Keratinocyte (primary cell): ENCODE results near the gene DSCAM. TPM values are rescaled to one million over a fixed set of nuclear protein-coding genes. Genes with fewer than 3 reads are reported as not detected.

Source experiments
- DNase-seq: peaks from one replicate; pipeline ENCODE4 v3.0.0-alpha.2; 2011; ENCODE audit warnings: low read depth, missing footprints, low spot score
- FAIRE-seq: peaks from 2 replicates; lab custom pipeline; 2011; peaks lifted over from hg19 to GRCh38; lab: Jason Lieb, UNC
- H2AFZ ChIP-seq: 2 replicates; pipeline ENCODE4 v1.6.0; 2012; ENCODE audit warnings: low read length, control low read depth, inconsistent platforms; ENCODE audit not compliant: control insufficient read depth
- H3K27ac ChIP-seq: 2 replicates; pipeline ENCODE4 v1.5.1; 2011; ENCODE audit warnings: low read length; ENCODE audit not compliant: control insufficient read depth, insufficient read depth
- H3K27me3 ChIP-seq: 3 replicates; pipeline ENCODE4 v1.6.0; 2011; ENCODE audit warnings: low read length; ENCODE audit not compliant: control insufficient read depth, insufficient read depth; ENCODE audit errors: extremely low read depth
- H3K36me3 ChIP-seq, 2 experiments: 2 replicates in 1 of 2; 3 replicates in 1 of 2; pipeline ENCODE4 v1.5.1; 2011; ENCODE audit warnings: low read length in 2 of 2, mild to moderate bottlenecking in 1 of 2; ENCODE audit not compliant: control insufficient read depth in 2 of 2, insufficient read depth in 2 of 2; ENCODE audit errors: extremely low read depth in 1 of 2
- H3K4me1 ChIP-seq: 3 replicates; pipeline ENCODE4 v1.5.1; 2011; ENCODE audit warnings: low read length; ENCODE audit not compliant: control insufficient read depth, insufficient read depth; ENCODE audit errors: extremely low read depth
- H3K4me2 ChIP-seq: 3 replicates; pipeline ENCODE4 v1.6.0; 2011; ENCODE audit warnings: low read depth, low read length; ENCODE audit not compliant: control insufficient read depth, insufficient read depth; ENCODE audit errors: extremely low read depth
- H3K4me3 ChIP-seq, 3 experiments: fragments of 200-600 bp in 1 of 3; sonication (generic) in 1 of 3; 2 replicates in 2 of 3; 3 replicates in 1 of 3; pipeline ENCODE4 v1.5.1; 2011 to 2016; ENCODE audit warnings: low read length in 3 of 3, mild to moderate bottlenecking in 3 of 3, control low read depth in 2 of 3, inconsistent platforms in 1 of 3, low read depth in 1 of 3, mixed read lengths in 1 of 3, mixed run types in 1 of 3, moderate library complexity in 1 of 3; ENCODE audit not compliant: control insufficient read depth in 2 of 3, insufficient read depth in 2 of 3; ENCODE audit errors: extremely low read depth in 1 of 3
- H3K79me2 ChIP-seq: 2 replicates; pipeline ENCODE4 v1.6.0; 2012; ENCODE audit warnings: low read length; ENCODE audit not compliant: control insufficient read depth, insufficient read depth
- H3K9ac ChIP-seq: 3 replicates; pipeline ENCODE4 v1.6.0; 2011; ENCODE audit warnings: low read length; ENCODE audit not compliant: control insufficient read depth, insufficient read depth; ENCODE audit errors: extremely low read depth
- H3K9me1 ChIP-seq: 3 replicates; pipeline ENCODE4 v1.6.0; 2011; ENCODE audit warnings: low read length; ENCODE audit not compliant: control insufficient read depth, insufficient read depth; ENCODE audit errors: extremely low read depth
- H3K9me3 ChIP-seq: 2 replicates; pipeline ENCODE4 v1.5.1; 2012; ENCODE audit warnings: low read depth, low read length; ENCODE audit not compliant: control insufficient read depth
- H4K20me1 ChIP-seq: 3 replicates; pipeline ENCODE4 v1.6.0; 2011; ENCODE audit warnings: low read length; ENCODE audit not compliant: control insufficient read depth, insufficient read depth; ENCODE audit errors: extremely low read depth
- EZH2 ChIP-seq: IDR thresholded peaks from one replicate; pipeline ENCODE4 v1.6.1; 2012; ENCODE audit warnings: inconsistent platforms, mild to moderate bottlenecking, low read length, moderate library complexity
- dilution Hi-C: fragments of 300-500 bp; cut with MboI; formaldehyde crosslinking; loops from one replicate; pipeline ENCODE4 v1.7.0; 2020; ENCODE audit warnings: low sequenced_read_pairs; ENCODE audit not compliant: extremely low pct_ligation_motif_present
- polyA plus RNA-seq, 5 experiments: library from polyadenylated mRNA; depleted of rRNA in 3 of 5; stranded (reverse) in 3 of 5; stranded (forward) in 1 of 5; unstranded in 1 of 5; fragments of >200 nt; gene quantifications; 1 replicate in 1 of 5; 2 replicates in 3 of 5; 3 replicates in 1 of 5; pipeline versions ENCODE4 v1.2.1 to v1.2.3, GENCODE V29; 2011 to 2012; ENCODE audit warnings: missing spikeins in 2 of 5, low read depth in 1 of 5, low replicate concordance in 1 of 5
- TF ChIP-seq, protein P1 (sequence below), 3 experiments: IDR thresholded peaks in 1 of 3; conservative IDR thresholded peaks in 1 of 3; optimal IDR thresholded peaks in 1 of 3; 2 replicates in 2 of 3; 3 replicates in 1 of 3; pipeline versions ENCODE3 to v1.5.1; 2011; ENCODE audit warnings: low read length in 3 of 3, mild to moderate bottlenecking in 3 of 3, moderate library complexity in 2 of 3, control low read depth in 1 of 3, inconsistent platforms in 1 of 3; ENCODE audit not compliant: insufficient read depth in 2 of 3; ENCODE audit errors: extremely low read depth in 1 of 3

The DSCAM gene
- polyA plus RNA-seq, 1 donor (not counting 4 experiments of a cell fraction or from before 2014, with no cell fraction given) = 2.1 TPM

DNA sequence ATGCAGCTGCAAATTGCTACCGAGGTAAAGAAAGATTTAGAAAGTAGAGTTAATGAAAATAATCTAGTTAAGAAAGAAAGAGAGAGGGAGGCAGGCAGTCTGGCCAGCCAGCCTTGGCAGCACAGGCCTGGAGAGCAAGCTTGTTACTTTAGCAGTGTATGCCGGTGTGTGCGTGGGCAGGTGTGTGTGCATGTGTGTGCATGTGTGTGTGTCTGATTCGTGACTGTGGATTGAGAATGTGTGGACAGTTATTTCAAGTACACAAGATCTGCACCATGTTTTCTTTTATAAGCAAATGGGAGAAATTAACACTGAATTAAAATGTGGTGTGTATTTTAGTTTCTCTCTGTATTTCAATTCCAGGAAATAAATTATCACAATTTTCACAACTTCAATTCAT lies 211.6 kb downstream of the DSCAM start:
- Histone ChIP-seq H3K27ac (no peak overlapping the region), H3K9me1 (no peaks in the 10 kb centered on the region), H3K9me3 (no peaks in the 10 kb centered on the region), H3K36me3 (no peaks in the 10 kb centered on the region), H3K9ac (no peak overlapping the region), H3K79me2 (no peaks in the 10 kb centered on the region), H3K4me2 (no peak overlapping the region), H4K20me1 (no peaks in the 10 kb centered on the region), H2AFZ (no peak overlapping the region), H3K4me1 (no peaks in the 10 kb centered on the region), H3K4me3 (no peak overlapping the region), H3K27me3 (no peaks in the 10 kb centered on the region)
- DNase-seq (no peak), FAIRE-seq (no peak)
- TF ChIP-seq, protein P1, sequence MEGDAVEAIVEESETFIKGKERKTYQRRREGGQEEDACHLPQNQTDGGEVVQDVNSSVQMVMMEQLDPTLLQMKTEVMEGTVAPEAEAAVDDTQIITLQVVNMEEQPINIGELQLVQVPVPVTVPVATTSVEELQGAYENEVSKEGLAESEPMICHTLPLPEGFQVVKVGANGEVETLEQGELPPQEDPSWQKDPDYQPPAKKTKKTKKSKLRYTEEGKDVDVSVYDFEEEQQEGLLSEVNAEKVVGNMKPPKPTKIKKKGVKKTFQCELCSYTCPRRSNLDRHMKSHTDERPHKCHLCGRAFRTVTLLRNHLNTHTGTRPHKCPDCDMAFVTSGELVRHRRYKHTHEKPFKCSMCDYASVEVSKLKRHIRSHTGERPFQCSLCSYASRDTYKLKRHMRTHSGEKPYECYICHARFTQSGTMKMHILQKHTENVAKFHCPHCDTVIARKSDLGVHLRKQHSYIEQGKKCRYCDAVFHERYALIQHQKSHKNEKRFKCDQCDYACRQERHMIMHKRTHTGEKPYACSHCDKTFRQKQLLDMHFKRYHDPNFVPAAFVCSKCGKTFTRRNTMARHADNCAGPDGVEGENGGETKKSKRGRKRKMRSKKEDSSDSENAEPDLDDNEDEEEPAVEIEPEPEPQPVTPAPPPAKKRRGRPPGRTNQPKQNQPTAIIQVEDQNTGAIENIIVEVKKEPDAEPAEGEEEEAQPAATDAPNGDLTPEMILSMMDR (optimal IDR thresholded peaks at IDR 0.05 in 1 of 3, IDR thresholded peaks at IDR 0.05 in 1 of 3, conservative IDR thresholded peaks at IDR 0.05 in 1 of 3; ENCODE audit: extremely low read depth in 1 of 3, insufficient read depth in 2 of 3, low read length in 3 of 3) = no peak
- TF ChIP-seq EZH2 = no peak
- dilution Hi-C loops = no loop called here

DNA sequence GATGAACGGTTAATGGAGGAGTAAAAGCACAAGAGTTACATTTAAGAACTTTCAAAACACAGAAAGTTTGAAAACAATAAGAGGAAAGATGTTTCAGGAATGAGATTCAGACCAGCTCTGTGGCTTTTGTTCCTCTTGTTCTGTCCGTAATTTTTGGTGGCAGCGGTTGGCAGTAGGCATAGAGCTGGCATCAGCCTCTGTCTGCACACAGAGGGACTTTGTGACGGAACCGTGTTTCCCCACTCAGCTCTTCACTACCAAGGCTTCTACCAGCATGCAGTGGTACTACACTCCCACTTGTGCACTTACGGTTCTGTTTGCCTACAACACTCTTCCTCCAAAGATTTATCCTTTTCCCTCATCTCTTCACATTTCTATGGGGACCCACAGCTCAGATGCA lies 212.8 kb downstream of the DSCAM start:
- no peak overlapping the region for H3K27ac ChIP-seq
- no peaks in the 10 kb centered on the region for H3K79me2 ChIP-seq
- H3K4me3 ChIP-seq = no peak overlapping the region
- H3K36me3 ChIP-seq = no peaks in the 10 kb centered on the region
- dilution Hi-C loops = no loop called here
- H3K4me1 ChIP-seq = no peaks in the 10 kb centered on the region
- H4K20me1 ChIP-seq = no peaks in the 10 kb centered on the region
- no peaks in the 10 kb centered on the region for H3K9me3 ChIP-seq
- no peak for TF ChIP-seq EZH2
- TF ChIP-seq, protein P1 (optimal IDR thresholded peaks at IDR 0.05 in 1 of 3, IDR thresholded peaks at IDR 0.05 in 1 of 3, conservative IDR thresholded peaks at IDR 0.05 in 1 of 3; ENCODE audit: extremely low read depth in 1 of 3, insufficient read depth in 2 of 3, low read length in 3 of 3) = no peak
- H3K9ac ChIP-seq = no peak overlapping the region
- no peak overlapping the region for H3K4me2 ChIP-seq
- H3K9me1 ChIP-seq = no peaks in the 10 kb centered on the region
- no peak for DNase-seq
- H2AFZ ChIP-seq = no peak overlapping the region
- no peak for FAIRE-seq
- H3K27me3 ChIP-seq = no peaks in the 10 kb centered on the region
